Astrocyte (in vitro differentiated cells and primary cell): ENCODE measurements around the gene MED27.

ENCODE experiments used
- CTCF ChIP-seq: IDR thresholded peaks from 2 replicates; pipeline ENCODE4 v1.5.1; 2011; ENCODE audit warnings: low read depth, mild to moderate bottlenecking, inconsistent platforms, low read length, moderate library complexity; ENCODE audit not compliant: insufficient read depth
- EZH2 ChIP-seq: IDR thresholded peaks from 2 replicates; pipeline ENCODE4 v1.6.1; 2012; ENCODE audit warnings: mild to moderate bottlenecking, low read length, inconsistent platforms; ENCODE audit not compliant: insufficient read depth

GRCh38 chr9:132061526-132061925, 18.1 kb downstream of the MED27 start:
- TF ChIP-seq CTCF = no peak
- TF ChIP-seq EZH2 = no peak
